Measurements from ENCODE around the gene C9orf57.

The C9orf57 gene

DNA sequence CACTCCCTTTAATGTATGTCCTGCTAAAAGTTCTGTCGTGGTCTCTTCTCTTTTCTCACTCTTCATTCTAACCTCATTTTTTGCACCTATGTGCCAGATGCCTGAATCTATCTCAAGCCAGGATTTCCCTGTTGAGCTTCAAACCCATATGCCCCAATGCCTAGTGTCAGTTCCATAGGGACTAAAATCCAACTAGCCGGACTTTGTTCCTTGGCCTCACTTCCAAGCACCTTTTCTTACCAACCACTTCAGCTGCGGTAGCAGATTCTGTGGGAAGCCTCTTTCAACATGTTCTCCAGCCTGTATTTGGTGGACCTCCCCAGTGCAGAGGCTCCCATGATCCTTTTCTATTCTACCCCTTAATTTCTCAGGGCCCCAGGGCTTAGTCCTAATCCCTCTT is 17.5 kb downstream of the C9orf57 start:
- H3K36me3 Mint-ChIP-seq (ENCODE audit: low read depth), result no peaks in the 10 kb centered on the region
- H3K4me3 Mint-ChIP-seq, result no peak overlapping the region
- H3K4me1 Mint-ChIP-seq, result peaks cover 11% of the 10 kb centered on the region
- H3K27me3 Mint-ChIP-seq (ENCODE audit: low read depth), result peaks cover 11% of the 10 kb centered on the region
- H3K27ac Mint-ChIP-seq, result no peak overlapping the region
- TF ChIP-seq, protein P1, sequence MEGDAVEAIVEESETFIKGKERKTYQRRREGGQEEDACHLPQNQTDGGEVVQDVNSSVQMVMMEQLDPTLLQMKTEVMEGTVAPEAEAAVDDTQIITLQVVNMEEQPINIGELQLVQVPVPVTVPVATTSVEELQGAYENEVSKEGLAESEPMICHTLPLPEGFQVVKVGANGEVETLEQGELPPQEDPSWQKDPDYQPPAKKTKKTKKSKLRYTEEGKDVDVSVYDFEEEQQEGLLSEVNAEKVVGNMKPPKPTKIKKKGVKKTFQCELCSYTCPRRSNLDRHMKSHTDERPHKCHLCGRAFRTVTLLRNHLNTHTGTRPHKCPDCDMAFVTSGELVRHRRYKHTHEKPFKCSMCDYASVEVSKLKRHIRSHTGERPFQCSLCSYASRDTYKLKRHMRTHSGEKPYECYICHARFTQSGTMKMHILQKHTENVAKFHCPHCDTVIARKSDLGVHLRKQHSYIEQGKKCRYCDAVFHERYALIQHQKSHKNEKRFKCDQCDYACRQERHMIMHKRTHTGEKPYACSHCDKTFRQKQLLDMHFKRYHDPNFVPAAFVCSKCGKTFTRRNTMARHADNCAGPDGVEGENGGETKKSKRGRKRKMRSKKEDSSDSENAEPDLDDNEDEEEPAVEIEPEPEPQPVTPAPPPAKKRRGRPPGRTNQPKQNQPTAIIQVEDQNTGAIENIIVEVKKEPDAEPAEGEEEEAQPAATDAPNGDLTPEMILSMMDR (IDR thresholded peaks at IDR 0.05; ENCODE audit: unreplicated experiment in 3 of 3), result no peak
- no peaks in the 10 kb centered on the region for H3K9me3 Mint-ChIP-seq

DNA sequence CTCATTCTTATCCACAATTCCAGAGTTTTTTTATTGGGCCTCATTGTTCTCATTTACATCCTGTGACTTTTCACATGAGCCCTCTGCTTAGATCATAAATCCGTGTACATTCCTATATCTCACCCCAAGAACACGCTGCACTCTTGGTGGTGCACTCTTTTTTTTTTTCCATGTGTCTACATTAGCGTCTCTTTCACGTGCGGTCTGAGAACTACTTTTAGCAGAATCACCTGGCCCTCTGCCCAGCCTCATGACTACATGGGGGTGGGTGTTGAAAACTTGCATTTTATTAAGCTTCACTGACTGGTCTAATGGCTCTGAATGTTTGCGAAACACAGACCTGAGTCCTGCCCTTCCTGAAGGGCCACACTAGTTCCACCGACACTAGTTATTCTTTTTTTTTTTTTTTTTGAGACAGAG is 18.6 kb downstream of the C9orf57 start:
- Mint-ChIP-seq H3K4me3 (no peak overlapping the region), H3K27me3 (ENCODE audit: low read depth) (peaks cover 11% of the 10 kb centered on the region), H3K4me1 (peaks cover 11% of the 10 kb centered on the region), H3K36me3 (ENCODE audit: low read depth) (no peaks in the 10 kb centered on the region), H3K27ac (peak overlapping the region; percentile 10 to 30 (median 28)), H3K9me3 (no peaks in the 10 kb centered on the region)
- TF ChIP-seq, protein P1 (IDR thresholded peaks at IDR 0.05; ENCODE audit: unreplicated experiment in 3 of 3), result no peak

DNA sequence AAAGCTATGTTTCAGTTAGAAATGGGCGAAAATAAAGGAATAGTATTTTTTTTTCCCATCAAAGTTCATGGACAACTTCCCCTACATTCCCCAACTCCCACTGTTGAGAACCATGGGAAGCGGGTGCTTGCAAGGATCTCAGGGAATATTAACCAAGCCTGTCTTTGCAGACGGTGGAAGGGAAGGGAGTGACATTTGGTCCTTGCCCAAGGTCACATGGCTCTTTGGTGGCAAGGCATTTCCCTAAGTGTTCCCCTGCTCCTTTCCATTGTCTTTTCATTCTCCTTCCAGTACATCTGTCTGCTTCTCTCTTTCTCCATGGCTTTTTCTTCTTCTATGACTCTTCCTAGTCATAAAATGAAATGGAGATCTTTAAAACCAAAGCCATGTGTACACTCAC is 19.0 kb downstream of the C9orf57 start:
- Mint-ChIP-seq H3K27ac (peak overlapping the region; percentile 10 to 30 (median 28)), H3K36me3 (ENCODE audit: low read depth) (no peaks in the 10 kb centered on the region), H3K27me3 (ENCODE audit: low read depth) (peaks cover 11% of the 10 kb centered on the region), H3K4me1 (peaks cover 11% of the 10 kb centered on the region), H3K4me3 (no peak overlapping the region), H3K9me3 (no peaks in the 10 kb centered on the region)
- TF ChIP-seq, protein P1 (IDR thresholded peaks at IDR 0.05; ENCODE audit: unreplicated experiment in 3 of 3), result no peak

GRCh38 chr9:72039532-72039931 is 20.9 kb downstream of the C9orf57 start:
- H3K4me3 Mint-ChIP-seq, result no peak overlapping the region
- H3K27me3 Mint-ChIP-seq (ENCODE audit: low read depth), result peaks cover 11% of the 10 kb centered on the region
- peaks cover 11% of the 10 kb centered on the region for H3K4me1 Mint-ChIP-seq
- no peak overlapping the region for H3K27ac Mint-ChIP-seq
- no peaks in the 10 kb centered on the region for H3K9me3 Mint-ChIP-seq
- H3K36me3 Mint-ChIP-seq (ENCODE audit: low read depth), result no peaks in the 10 kb centered on the region
- TF ChIP-seq, protein P1 (IDR thresholded peaks at IDR 0.05; ENCODE audit: unreplicated experiment in 3 of 3), result no peak

DNA sequence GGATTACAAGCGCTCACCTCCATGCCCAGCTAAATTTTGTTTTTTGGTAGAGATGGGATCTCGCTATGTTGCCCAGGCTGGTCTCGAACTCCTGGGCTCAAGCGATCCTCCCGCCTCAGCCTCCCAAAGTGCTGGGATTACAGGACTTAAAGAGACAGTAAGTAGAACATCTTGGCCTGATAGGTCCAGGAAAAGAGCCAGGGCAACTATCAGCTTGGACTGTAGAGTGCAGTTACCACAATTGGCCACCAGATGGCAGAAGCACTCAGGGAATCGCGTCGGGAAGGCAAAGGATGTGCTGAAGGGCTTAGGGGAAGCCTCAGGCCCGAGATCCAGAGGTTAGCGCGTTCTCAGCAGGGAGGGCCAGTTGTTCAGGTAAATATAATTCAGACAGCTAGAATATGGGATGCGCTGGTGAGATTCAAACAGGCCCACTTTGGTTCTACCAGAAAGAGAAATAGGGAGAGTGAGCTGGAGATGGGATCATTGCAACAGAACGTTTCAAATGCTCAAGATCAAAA is 21.5 kb downstream of the C9orf57 start:
- H3K4me3 Mint-ChIP-seq, result no peak overlapping the region
- H3K27me3 Mint-ChIP-seq (ENCODE audit: low read depth), result peaks cover 11% of the 10 kb centered on the region
- peaks cover 11% of the 10 kb centered on the region for H3K4me1 Mint-ChIP-seq
- TF ChIP-seq, protein P1 (IDR thresholded peaks at IDR 0.05; ENCODE audit: unreplicated experiment in 3 of 3), result peak; percentile 91 to 96 (median 94)
- H3K27ac Mint-ChIP-seq, result peak overlapping the region in 1 of 3 experiments; percentile 8
- H3K9me3 Mint-ChIP-seq, result no peaks in the 10 kb centered on the region
- no peaks in the 10 kb centered on the region for H3K36me3 Mint-ChIP-seq (ENCODE audit: low read depth)

GRCh38 chr9:72038408-72038807 is 22.0 kb downstream of the C9orf57 start:
- Mint-ChIP-seq H3K27ac (no peak overlapping the region), H3K36me3 (ENCODE audit: low read depth) (no peaks in the 10 kb centered on the region), H3K4me1 (peaks cover 11% of the 10 kb centered on the region), H3K9me3 (no peaks in the 10 kb centered on the region), H3K4me3 (no peak overlapping the region), H3K27me3 (ENCODE audit: low read depth) (peaks cover 9% of the 10 kb centered on the region)
- TF ChIP-seq, protein P1 (IDR thresholded peaks at IDR 0.05; ENCODE audit: unreplicated experiment in 3 of 3), result no peak

Measured in nephron (organoid).